HG02852 (cell line): ENCODE results near the gene ARHGAP21.

Source experiments
- ATAC-seq: cut with Tn5 transposase; IDR thresholded peaks from one replicate; pipeline ENCODE4 v1.9.1; 2021; ENCODE audit warnings: mild to moderate bottlenecking, moderate library complexity; ENCODE audit not compliant: unreplicated experiment

ARHGAP21 gene

GRCh38 chr10:24579448-24579847 is 144.2 kb downstream of the ARHGAP21 start:
- ATAC-seq: no peak

GRCh38 chr10:24575481-24576002 is 148.1 kb downstream of the ARHGAP21 start:
- no peak for ATAC-seq

GRCh38 chr10:24574578-24575155 is 149.0 kb downstream of the ARHGAP21 start:
- ATAC-seq: no peak

GRCh38 chr10:24574161-24574560 is 149.5 kb downstream of the ARHGAP21 start:
- no peak for ATAC-seq

GRCh38 chr10:24571870-24572450 is 151.7 kb downstream of the ARHGAP21 start:
- no peak for ATAC-seq

GRCh38 chr10:24570658-24571426 is 152.8 kb downstream of the ARHGAP21 start:
- no peak for ATAC-seq

- no peak for ATAC-seq
These were observed 153.6 kb downstream of the ARHGAP21 start for GRCh38 chr10:24569828-24570657.

- ATAC-seq: no peak
These were observed 154.3 kb downstream of the ARHGAP21 start for GRCh38 chr10:24569330-24569796.

GRCh38 chr10:24568042-24568441 is 155.6 kb downstream of the ARHGAP21 start:
- ATAC-seq: no peak

GRCh38 chr10:24561453-24561852 is 162.2 kb downstream of the ARHGAP21 start:
- no peak for ATAC-seq

GRCh38 chr10:24556750-24557742 is 166.6 kb downstream of the ARHGAP21 start:
- peak; percentile 71 for ATAC-seq

GRCh38 chr10:24556126-24556749 is 167.4 kb downstream of the ARHGAP21 start:
- no peak for ATAC-seq

- no peak for ATAC-seq
These were observed 169.7 kb downstream of the ARHGAP21 start for GRCh38 chr10:24554036-24554435.

GRCh38 chr10:24553051-24553612 is 170.6 kb downstream of the ARHGAP21 start:
- ATAC-seq: no peak

- no peak for ATAC-seq
These were observed 171.2 kb downstream of the ARHGAP21 start for GRCh38 chr10:24552346-24553016.

- ATAC-seq: no peak
These were observed 172.5 kb downstream of the ARHGAP21 start for GRCh38 chr10:24551161-24551560.

- no peak for ATAC-seq
These were observed 173.0 kb downstream of the ARHGAP21 start for GRCh38 chr10:24550680-24551079.

- no peak for ATAC-seq
These were observed 178.1 kb downstream of the ARHGAP21 start for GRCh38 chr10:24545585-24545984.
